ENCODE results near the gene TAS1R3. TPM values are rescaled to one million over a fixed set of nuclear protein-coding genes. Genes with fewer than 3 reads are reported as not detected.

Gene TAS1R3
- total RNA-seq, 1 experiment from 2014 or later: 0.28 TPM

- no CpG with 5 or more reads among the region's 12 CpGs for WGBS (ENCODE audit: extremely low coverage, insufficient read length, low lambda C conversion rate)
- no peak overlapping the region for H2BK5ac ChIP-seq (ENCODE audit: insufficient read length, low read length)
- H4K5ac ChIP-seq (ENCODE audit: insufficient read length, low read depth, low read length): no peak overlapping the region
- Mint-ChIP-seq H3K4me3 (no peak overlapping the region), H3K4me1 (peaks cover 3 to 8% of the 10 kb centered on the region in 2 experiments), H3K27ac (no peak overlapping the region), H3K36me3 (ENCODE audit: insufficient read depth in 1 of 3, low read depth in 3 of 3) (peaks cover 6 to 20% (median 12%) of the 10 kb centered on the region in 3 experiments), H3K27me3 (ENCODE audit: low read depth) (peaks cover 5% of the 10 kb centered on the region; the same call in 1 of the 2 replicates), H3K9me3 (no peaks in the 10 kb centered on the region; a peak in 1 of 5 replicates)
- H3K23me2 ChIP-seq (ENCODE audit: insufficient read length, low read depth, low read length, poor library complexity, severe bottlenecking): peaks cover 10% of the 10 kb centered on the region
- no peak overlapping the region; the same call in 1 of the 2 replicates for H3K4ac ChIP-seq (ENCODE audit: low read depth, low read length)
- H2BK120ac ChIP-seq (ENCODE audit: low read depth, low read length, poor library complexity, severe bottlenecking): no peak overlapping the region
- no peaks in the 10 kb centered on the region for H4K20me1 ChIP-seq (ENCODE audit: control insufficient read depth, insufficient read depth, insufficient read length)
- H2AK5ac ChIP-seq (ENCODE audit: insufficient read length, low read length): no peak overlapping the region
- H2BK20ac ChIP-seq (ENCODE audit: low read depth, low read length, poor library complexity, severe bottlenecking): no peak overlapping the region
- H3K23ac ChIP-seq (ENCODE audit: insufficient read length, low read depth, low read length): no peak overlapping the region
- H3K56ac ChIP-seq (ENCODE audit: insufficient read length, low read depth, low read length): no peak overlapping the region
- no peak for DNase-seq
- H3K79me2 ChIP-seq (ENCODE audit: insufficient read depth, low read length): peaks cover 4% of the 10 kb centered on the region; the same call in 1 of the 2 replicates
- H3K9ac ChIP-seq (ENCODE audit: extremely low read depth, insufficient read length, low read length): no peak overlapping the region
- no peak overlapping the region for H4K91ac ChIP-seq (ENCODE audit: insufficient read length, low read depth, low read length)
- no peak overlapping the region for H2BK15ac ChIP-seq (ENCODE audit: low read depth, low read length)
- H3K4me1 ChIP-seq (ENCODE audit: insufficient read depth, low read length): no peaks in the 10 kb centered on the region; the same call in 1 of the 2 replicates
- H3K9me3 ChIP-seq (ENCODE audit: control insufficient read depth, low read depth, low read length): peaks cover 13% of the 10 kb centered on the region
- no peak overlapping the region for H2AFZ ChIP-seq (ENCODE audit: low read length)
- H3K18ac ChIP-seq (ENCODE audit: insufficient read length, low read depth, low read length): peak overlapping the region; percentile 25
- H4K8ac ChIP-seq (replicated peaks; ENCODE audit: insufficient read length, low read depth, low read length): no peak overlapping the region
- no peak overlapping the region for H2BK12ac ChIP-seq (ENCODE audit: insufficient read length, low read depth, low read length)
- H3K27ac ChIP-seq (ENCODE audit: insufficient read length, low read depth, low read length): no peak overlapping the region
- TF ChIP-seq, protein P1, sequence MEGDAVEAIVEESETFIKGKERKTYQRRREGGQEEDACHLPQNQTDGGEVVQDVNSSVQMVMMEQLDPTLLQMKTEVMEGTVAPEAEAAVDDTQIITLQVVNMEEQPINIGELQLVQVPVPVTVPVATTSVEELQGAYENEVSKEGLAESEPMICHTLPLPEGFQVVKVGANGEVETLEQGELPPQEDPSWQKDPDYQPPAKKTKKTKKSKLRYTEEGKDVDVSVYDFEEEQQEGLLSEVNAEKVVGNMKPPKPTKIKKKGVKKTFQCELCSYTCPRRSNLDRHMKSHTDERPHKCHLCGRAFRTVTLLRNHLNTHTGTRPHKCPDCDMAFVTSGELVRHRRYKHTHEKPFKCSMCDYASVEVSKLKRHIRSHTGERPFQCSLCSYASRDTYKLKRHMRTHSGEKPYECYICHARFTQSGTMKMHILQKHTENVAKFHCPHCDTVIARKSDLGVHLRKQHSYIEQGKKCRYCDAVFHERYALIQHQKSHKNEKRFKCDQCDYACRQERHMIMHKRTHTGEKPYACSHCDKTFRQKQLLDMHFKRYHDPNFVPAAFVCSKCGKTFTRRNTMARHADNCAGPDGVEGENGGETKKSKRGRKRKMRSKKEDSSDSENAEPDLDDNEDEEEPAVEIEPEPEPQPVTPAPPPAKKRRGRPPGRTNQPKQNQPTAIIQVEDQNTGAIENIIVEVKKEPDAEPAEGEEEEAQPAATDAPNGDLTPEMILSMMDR (conservative IDR thresholded peaks at IDR 0.05): no peak
- H3K4me2 ChIP-seq (ENCODE audit: insufficient read depth, insufficient read length, low read length): no peak overlapping the region
- peaks cover 13% of the 10 kb centered on the region for H3K79me1 ChIP-seq (ENCODE audit: insufficient read depth, low read depth, low read length, poor library complexity, severe bottlenecking)
- H3T11ph ChIP-seq (ENCODE audit: low read length): no peak overlapping the region
- no peaks in the 10 kb centered on the region for H3K27me3 ChIP-seq (ENCODE audit: insufficient read depth, low read length)
- no peak overlapping the region for H3K14ac ChIP-seq (ENCODE audit: insufficient read depth, low read length)
Measured at GRCh38 chr1:1371364-1371745, 40.3 kb downstream of the TAS1R3 start.
